PFSK-1 (cell line): ENCODE results near the gene SCYGR4.

Experiments used
- POLR2AphosphoS5 ChIP-seq: IDR thresholded peaks from 2 replicates; pipeline ENCODE4 v1.6.1; 2012; ENCODE audit warnings: low read depth, mild to moderate bottlenecking, control low read depth, low read length, moderate library complexity
- SIN3A ChIP-seq: IDR thresholded peaks from 2 replicates; pipeline ENCODE4 v1.6.1; 2012; ENCODE audit warnings: mild to moderate bottlenecking, low read length, moderate library complexity, borderline replicate concordance; ENCODE audit not compliant: insufficient read depth

DNA sequence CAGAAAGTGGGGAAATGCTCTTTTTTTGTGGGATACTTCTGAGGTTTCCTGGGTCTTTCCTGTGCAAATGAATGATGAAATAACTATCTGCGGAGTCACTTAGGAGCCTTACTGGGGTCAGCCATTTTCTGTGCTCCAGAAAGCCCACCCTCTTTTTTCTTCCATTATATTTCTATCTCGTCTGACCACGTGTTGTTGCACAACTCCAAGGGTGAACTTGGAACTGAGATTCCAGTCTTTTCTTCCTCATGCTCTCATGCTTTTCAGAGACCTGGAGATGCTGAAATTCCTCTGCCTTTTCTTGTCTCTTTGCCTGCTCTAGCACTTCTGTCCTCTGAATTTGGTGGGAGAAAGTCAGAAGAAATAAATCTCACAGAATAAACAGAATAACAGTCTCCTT is 44.5 kb downstream of the SCYGR4 start:
- TF ChIP-seq SIN3A (no peak), POLR2AphosphoS5 (no peak)
